T-helper 2 cell (primary cell): ENCODE measurements around the gene NEDD4L.

Experiments used
- DNase-seq, 5 experiments: peaks; one replicate each; pipeline versions ENCODE4 v3.0.0 to v3.0.0-alpha.2; 2012 to 2022

Gene NEDD4L

DNA sequence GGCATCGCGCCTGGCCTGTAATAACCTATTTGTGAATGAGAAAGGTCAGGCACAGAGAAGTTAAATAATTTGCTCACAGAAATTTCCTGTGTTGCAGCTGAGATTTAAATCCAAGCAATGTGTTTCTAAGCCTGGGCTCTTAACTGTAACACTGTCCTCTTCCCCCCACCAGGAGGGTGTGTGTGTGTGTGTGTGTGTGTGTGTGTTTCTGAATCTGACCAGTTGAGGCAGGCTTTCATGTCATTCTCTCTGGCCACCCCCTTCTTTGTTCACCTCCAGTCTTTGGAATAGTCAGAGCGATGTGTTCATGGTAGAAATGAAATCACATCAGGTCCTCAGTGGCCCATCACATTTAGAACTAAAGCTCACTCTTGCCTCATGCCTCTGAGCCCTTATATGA lies 81.2 kb downstream of the NEDD4L start:
- DNase-seq: no peak

GRCh38 chr18:58125756-58126155 lies 81.7 kb downstream of the NEDD4L start:
- DNase-seq: no peak

DNA sequence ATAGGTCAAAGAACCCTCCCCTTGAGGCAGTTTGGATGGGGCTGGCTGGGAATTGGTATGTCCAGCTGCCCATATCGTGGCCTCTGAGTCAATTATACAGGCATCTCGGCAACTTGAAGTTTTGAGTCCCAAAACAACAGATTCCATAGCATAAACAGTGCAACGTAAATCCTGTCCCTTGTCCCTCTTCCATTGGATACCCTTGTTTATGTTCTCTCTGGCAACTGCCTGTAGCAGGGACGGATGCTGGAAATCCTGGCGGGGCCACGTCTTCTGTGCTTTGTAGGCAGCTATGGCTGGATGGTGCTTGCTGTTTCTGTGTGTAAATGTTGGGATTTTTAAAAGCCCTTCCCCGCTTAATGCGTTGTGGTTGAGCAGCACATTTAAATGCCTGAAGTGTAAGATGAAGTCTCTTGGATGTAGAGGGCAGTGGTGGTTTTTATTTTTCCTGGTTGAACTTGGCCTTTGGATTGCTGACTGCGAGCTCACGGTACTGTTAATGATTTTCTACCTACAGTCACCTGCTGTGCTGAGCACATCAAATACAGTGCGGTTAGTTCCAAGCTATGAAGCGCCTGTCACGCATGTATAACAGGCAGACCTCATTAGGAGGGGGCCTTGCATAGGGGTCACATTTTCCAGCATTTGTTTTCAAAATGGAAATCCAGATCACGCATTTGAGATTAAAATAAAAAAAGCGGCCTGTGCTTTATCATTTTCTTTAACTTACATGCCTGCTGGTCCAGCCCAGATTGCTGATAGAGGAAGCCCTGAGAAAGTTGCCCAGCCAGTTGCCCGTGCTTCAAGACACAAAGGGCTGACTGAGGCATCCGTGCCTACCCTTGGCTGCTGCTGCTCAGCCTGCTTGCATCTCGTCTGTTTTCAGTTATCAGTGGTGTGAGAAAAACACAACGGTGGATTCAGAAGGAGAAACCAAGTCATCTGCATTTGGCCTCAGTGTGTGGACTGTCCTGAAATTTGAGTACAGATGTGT lies 84.7 kb downstream of the NEDD4L start:
- no peak for DNase-seq

DNA sequence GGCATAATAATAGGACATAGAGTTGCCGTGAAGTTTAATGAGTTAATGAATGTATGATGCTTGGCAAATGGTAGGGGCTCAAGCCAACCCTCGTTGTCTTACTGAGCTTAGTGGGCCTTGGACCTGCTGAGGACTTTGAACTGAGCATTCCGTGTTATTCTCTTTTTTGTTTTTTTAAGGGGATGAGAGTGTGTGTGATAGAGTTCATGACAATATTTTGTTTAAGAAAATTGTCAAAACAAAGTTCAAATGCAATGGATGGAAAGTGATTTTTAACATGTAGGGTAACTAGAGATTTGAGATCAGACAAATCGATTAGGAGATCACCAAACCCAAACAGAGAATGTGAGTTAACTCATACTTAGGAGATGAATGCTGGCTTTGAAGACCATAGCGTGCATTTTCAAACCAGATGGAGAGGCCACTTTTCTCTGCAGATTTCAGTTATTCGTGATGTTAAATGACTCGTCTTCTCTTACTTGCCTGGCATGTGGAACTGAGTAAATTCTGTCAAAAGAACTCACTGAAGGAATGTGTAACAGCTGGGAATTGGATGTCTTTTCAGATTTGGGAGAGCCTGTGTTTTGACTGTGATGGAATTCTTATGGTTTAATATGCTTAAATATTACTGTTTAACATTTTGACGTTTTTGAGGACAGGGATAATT lies 88.7 kb downstream of the NEDD4L start:
- no peak for DNase-seq

- DNase-seq: peak in 2 of 5 experiments; percentile 13 to 82
Observed at GRCh38 chr18:58135183-58135641, 91.2 kb downstream of the NEDD4L start.

GRCh38 chr18:58135701-58136331 lies 91.8 kb downstream of the NEDD4L start:
- DNase-seq: peak in 4 of 5 experiments; percentile 4 to 61 (median 10)

DNA sequence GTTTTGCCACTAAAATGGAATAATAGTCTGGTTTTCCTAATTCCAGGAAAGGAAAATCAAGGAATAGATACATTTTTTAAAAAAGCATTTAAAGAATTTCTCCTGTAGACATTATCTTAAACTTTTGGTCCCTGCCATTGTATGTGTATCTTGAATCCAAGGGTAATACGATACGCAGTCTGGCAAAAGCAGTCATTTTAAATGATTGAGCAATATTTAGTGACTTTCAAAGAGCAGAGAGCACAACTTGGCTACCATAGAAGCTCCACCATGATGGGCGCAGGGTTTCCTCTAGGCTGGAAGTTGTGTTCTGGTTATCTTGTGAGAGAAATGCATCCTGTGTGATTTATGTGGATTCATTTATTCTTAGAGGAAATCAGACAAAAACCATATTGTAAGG lies 92.9 kb downstream of the NEDD4L start:
- DNase-seq: no peak

GRCh38 chr18:58139459-58140386 lies 95.7 kb downstream of the NEDD4L start:
- DNase-seq: no peak

- no peak for DNase-seq
Observed at GRCh38 chr18:58140387-58141325, 96.6 kb downstream of the NEDD4L start.

DNA sequence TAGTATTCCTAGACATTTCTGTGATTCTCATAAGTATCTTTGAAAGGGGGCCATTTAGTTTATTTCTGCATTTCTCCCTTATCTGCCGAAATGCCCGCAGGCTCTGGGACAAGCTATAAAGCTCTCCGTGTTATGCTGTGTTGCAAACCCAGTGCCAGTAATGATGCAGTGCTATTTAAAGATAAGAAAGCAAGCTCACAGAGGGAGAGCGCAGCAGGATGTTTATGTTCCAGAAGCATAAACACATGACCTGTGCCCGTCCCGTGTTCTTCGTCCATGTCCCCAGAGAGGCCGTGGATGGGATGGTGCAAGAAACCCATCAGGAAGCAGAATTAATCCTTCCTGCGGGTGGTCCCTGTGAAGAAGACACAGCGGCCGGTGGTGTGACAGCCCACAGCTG lies 99.4 kb downstream of the NEDD4L start:
- no peak for DNase-seq

DNA sequence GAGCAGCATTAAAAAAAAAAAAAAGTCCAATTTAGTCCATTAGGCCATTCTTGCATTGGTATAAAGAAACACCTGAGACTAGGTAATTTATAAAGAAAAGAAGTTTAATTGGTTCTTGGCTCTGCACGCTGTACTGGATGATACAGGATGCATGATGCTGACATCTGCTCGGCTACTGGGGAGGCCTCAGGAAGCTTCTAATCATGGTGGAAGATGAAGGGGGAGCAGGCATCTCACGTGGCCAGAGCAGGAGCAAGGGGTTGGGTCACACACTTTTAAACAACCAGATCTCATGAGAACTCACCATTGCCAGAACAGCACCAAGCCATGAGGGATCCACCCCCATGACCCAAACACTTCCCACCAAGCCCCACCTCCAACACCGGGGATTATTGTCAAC lies 100.1 kb downstream of the NEDD4L start:
- no peak for DNase-seq

- no peak for DNase-seq
Observed at GRCh38 chr18:58144671-58145285, 100.8 kb downstream of the NEDD4L start.

GRCh38 chr18:58146099-58146498 lies 102.1 kb downstream of the NEDD4L start:
- no peak for DNase-seq

- DNase-seq: no peak
Observed at GRCh38 chr18:58148954-58149471, 105.0 kb downstream of the NEDD4L start.

- no peak for DNase-seq
Observed at GRCh38 chr18:58150772-58151171, 106.7 kb downstream of the NEDD4L start.

DNA sequence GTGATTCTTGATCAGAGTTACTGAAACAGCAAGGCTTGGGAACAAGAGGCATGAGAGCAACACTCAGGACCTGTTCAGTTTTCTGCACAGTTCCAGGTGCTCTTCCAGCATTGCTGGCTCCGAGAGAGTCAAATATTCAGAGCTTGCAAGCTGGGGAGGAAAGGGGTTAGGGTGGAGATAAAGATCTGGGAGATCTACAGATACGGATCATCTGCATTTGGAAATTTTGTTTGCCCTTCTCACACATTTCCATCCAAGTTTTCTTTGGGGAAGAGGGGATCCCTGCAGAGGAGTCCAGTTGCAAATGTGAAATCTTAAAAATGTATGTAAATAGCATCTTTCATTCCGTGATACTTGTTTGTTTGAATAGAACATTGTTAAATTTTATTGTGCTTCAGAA lies 108.2 kb downstream of the NEDD4L start:
- no peak for DNase-seq

DNA sequence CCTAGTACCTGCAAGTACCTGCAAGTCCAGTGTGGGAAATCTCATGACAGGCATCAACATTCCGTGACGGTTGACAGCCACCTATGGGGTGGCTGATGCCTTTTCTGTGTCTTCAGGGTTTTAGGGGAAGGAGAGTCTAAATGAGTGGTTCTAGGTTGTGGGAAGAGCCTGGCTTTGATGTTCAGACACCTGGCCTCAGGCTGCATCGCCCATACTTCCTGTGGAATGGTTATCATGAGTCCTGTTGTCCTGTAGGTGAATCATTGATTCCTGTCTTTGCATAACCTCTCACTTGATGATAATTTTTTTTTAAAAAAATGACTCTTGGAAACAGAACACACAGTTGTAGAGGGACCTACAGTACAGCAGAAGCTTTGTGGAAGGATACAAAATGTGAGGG lies 108.9 kb downstream of the NEDD4L start:
- no peak for DNase-seq

DNA sequence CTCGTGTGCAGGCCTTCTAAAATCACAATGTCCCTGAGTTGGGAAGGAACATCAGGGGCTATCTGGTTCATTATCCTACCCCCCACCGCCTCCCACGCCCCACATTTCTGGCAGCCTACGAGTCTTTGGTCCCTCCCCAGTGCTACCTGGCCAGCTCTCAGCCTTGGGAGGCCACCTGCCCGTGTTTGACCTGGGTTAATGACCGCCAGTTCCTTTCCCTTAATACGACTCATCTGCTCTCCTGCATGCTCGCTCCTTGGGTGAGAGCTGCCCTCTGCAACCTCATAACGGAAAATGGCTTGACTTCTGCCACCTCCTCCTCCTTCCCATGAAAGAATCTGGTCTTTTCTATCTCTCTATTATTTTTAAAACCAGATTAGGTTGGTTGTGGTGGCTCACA lies 112.5 kb downstream of the NEDD4L start:
- DNase-seq: no peak

DNA sequence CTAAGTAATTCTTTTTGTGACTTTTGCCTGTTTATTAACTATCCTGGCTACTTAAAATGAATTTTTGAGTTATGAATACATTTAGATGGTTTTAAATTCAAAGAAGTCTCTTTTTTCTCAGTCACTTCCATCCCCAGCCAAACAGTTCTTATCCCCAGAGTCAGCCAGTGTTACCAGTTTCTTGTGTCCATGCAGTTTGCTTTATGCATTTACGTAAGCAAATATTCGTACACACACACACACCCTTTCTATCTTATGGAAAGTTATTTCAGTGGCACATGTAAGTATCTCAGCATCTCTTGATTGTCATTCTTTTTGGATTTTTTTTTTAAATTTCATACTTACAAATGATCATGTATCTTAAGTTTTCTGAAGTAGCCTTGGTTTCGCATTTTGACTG lies 113.2 kb downstream of the NEDD4L start:
- DNase-seq: no peak

DNA sequence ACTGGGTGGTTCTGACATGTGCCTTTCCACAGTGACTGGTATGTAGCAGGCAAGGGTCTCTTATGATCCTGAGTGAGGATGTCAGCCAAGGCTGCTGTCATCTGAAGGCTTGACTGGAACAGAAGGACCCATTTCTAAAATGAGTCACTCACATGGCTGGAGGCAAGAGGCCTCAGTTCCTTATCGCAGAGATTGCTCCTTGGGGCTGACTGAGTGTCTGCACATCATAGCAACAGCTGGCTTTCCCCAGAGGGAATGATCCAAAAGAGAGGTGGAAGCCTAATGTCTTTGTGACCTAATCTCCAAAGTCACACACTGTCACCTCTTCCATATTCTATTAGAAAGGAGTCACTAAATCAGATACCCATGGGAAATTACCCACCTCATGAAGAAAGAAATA lies 114.0 kb downstream of the NEDD4L start:
- DNase-seq: peak in 1 of 5 experiments; percentile 5
